ENCODE measurements around the gene TSC22D4. TPM values are rescaled to one million over a fixed set of nuclear protein-coding genes. Genes with fewer than 3 reads are reported as not detected.
A peak's percentile ranks its signal among the peaks of the same experiment; 100 is the strongest.

Gene TSC22D4
- total RNA-seq, 2 experiments from 2014 or later = 34.6 to 36.5 TPM

DNA sequence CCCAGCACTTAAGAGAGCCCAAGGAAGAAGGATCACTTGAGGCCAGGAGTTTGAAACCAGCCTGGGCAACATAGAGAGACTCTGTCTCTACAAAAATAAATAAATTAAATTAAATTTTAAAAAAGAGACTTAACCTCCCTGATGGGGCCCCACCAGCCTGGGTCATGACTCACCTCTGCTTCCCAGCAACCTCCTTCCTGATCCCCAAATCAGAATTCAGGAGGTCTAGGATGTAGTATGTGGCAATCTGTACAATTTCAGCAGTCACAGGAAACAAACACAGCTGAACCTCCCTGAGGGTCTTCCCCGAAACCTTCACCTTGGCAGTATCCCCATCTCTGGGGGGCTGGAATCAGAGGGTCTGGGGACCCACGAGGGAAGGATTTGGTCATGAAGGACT is 33.0 kb downstream of the TSC22D4 start:
- Mint-ChIP-seq H3K4me3 (no peak overlapping the region), H3K9me3 (no peaks in the 10 kb centered on the region), H3K27me3 (no peaks in the 10 kb centered on the region), H3K36me3 (ENCODE audit: low read depth) (no peaks in the 10 kb centered on the region), H3K27ac (no peak overlapping the region), H3K4me1 (ENCODE audit: low read depth) (peaks cover 15% of the 10 kb centered on the region)
- DNase-seq (no peak), ATAC-seq (ENCODE audit: poor library complexity) (no peak)
- Histone ChIP-seq H3K27ac (ENCODE audit: low read depth in 1 of 2, low read length in 2 of 2) (no peak overlapping the region), H3K27me3 (ENCODE audit: control insufficient read depth in 1 of 2, insufficient read depth in 2 of 2, low read length in 2 of 2) (no peaks in the 10 kb centered on the region), H3K9me3 (ENCODE audit: control insufficient read depth in 1 of 2, insufficient read depth in 1 of 2, low read length in 2 of 2) (no peaks in the 10 kb centered on the region), H3K36me3 (ENCODE audit: insufficient read depth, low read length) (no peaks in the 10 kb centered on the region), H3K4me1 (ENCODE audit: insufficient read depth, low read length) (peaks cover 27% of the 10 kb centered on the region), H3K4me3 (ENCODE audit: low read length) (no peak overlapping the region)
- TF ChIP-seq, protein P1, sequence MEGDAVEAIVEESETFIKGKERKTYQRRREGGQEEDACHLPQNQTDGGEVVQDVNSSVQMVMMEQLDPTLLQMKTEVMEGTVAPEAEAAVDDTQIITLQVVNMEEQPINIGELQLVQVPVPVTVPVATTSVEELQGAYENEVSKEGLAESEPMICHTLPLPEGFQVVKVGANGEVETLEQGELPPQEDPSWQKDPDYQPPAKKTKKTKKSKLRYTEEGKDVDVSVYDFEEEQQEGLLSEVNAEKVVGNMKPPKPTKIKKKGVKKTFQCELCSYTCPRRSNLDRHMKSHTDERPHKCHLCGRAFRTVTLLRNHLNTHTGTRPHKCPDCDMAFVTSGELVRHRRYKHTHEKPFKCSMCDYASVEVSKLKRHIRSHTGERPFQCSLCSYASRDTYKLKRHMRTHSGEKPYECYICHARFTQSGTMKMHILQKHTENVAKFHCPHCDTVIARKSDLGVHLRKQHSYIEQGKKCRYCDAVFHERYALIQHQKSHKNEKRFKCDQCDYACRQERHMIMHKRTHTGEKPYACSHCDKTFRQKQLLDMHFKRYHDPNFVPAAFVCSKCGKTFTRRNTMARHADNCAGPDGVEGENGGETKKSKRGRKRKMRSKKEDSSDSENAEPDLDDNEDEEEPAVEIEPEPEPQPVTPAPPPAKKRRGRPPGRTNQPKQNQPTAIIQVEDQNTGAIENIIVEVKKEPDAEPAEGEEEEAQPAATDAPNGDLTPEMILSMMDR (IDR thresholded peaks at IDR 0.05) = no peak
- CTCF ChIA-PET = no interaction called here
- POLR2A ChIA-PET = interaction anchor here (1.2 to 2.8 kb wide), 2 partner anchors 9 to 17 kb away, joined by 3 to 10 read pairs; partner anchors contain the start of gene ZCWPW1
- intact Hi-C loops (cut with DNase I, micrococcal nuclease) = no loop called here

DNA sequence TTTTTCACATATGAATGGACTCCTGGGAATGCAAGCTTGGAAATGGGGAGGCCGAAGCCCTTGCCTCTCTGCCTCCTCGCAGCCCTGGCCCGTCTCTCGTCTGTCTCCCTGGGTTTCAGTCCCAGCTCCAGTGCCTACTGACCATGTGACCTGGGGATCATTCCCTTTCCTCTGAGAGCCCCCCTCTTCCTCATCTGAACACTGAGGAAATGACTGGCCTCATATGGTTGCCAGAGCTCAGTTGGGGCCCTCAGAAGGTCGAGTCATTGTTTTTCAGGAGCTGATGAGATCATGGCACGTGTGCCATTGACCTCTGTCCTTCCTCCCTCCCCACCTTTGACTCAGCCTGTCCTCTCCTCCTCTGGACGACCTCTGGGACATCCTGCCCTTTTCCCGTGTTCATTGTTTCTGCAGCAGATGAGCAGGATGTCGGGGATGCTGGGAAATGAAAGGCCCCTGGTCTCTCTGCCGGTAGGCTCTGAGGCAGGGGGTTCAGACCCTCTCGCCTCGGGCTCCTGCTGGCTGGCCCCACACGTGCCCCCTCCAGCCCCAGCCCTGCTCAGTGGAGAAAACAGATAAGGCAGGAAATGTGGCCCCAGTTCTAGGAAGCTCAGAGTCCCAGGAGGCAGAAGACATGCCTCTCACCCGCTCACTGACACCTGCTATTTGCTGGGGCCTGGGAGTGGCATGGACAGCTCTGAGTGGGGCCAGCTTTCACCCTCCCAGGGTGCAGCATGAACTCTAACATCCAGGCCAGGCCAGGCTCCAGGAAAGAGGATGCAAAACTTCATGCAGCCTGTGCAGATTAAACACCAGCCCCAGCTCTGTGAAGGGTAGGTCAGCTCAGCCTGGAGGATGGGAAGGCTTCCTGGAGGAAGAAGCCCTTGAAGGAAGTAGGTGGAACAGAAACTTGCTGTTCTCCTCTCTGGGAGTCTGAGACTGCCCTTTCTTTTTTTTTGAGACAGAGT is 34.4 kb downstream of the TSC22D4 start:
- Mint-ChIP-seq H3K4me1 (ENCODE audit: low read depth) (peaks cover 6% of the 10 kb centered on the region), H3K27me3 (no peaks in the 10 kb centered on the region), H3K9me3 (no peaks in the 10 kb centered on the region), H3K4me3 (no peak overlapping the region), H3K27ac (no peak overlapping the region), H3K36me3 (ENCODE audit: low read depth) (no peaks in the 10 kb centered on the region)
- TF ChIP-seq, protein P1 (IDR thresholded peaks at IDR 0.05) = no peak
- H3K9me3 ChIP-seq (ENCODE audit: control insufficient read depth in 1 of 2, insufficient read depth in 1 of 2, low read length in 2 of 2) = no peaks in the 10 kb centered on the region
- ATAC-seq (ENCODE audit: poor library complexity) (no peak), DNase-seq (peak in 2 of 14 experiments; percentile 49 to 61)
- H3K36me3 ChIP-seq (ENCODE audit: insufficient read depth, low read length) = no peaks in the 10 kb centered on the region
- ChIA-PET CTCF (interaction anchor here (0.5 kb wide), 1 partner anchor 97 kb away, joined by 3 read pairs; no protein-coding TSS in a partner anchor), POLR2A (interaction anchor here (0.6 to 2.8 kb wide), 5 partner anchors 8 to 176 kb away, joined by 3 to 10 read pairs (median 3); partner anchors contain the start of genes FBXO24, LRCH4 and ZCWPW1)
- intact Hi-C loops (cut with DNase I, micrococcal nuclease) = no loop called here
- H3K27ac ChIP-seq (ENCODE audit: low read depth in 1 of 2, low read length in 2 of 2) = no peak overlapping the region
- H3K4me1 ChIP-seq (ENCODE audit: insufficient read depth, low read length) = peaks cover 16% of the 10 kb centered on the region
- H3K27me3 ChIP-seq (ENCODE audit: control insufficient read depth in 1 of 2, insufficient read depth in 2 of 2, low read length in 2 of 2) = no peaks in the 10 kb centered on the region
- no peak overlapping the region for H3K4me3 ChIP-seq (ENCODE audit: low read length)

DNA sequence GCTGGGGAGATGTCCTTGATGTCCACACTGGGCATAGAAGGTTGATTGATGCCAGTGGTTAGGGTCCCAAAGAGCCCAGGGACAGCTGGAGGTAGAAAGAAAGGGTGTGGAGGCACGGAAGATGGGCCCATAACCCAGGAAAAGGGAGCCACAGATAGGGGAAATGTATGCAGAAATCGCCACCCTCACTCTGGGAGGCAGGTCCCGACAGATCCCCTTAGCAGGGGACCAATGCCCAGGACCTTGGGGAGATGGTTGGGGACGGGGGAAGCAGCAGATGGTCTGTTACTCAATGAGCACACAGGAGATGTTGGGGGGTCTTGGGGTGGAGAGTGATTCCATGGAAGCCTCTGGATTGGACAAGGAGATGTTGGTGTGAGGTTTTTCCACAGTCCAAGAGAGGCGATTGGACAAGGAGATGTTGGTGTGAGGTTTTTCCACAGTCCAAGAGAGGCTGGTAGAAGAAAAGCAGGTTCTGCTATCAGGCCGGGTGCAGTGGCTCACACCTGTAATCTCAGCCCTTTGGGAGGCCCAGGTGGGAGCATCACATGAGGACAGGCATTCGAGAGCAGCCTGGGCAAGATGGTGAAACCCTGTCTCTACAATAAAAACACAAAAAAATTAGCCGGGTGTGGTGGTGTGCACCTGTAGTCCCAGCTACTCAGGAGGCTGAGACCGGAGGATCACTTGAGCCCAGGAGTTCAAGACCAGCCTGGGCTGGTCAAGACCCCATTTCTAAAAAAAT is 35.7 kb downstream of the TSC22D4 start:
- ChIA-PET POLR2A (interaction anchor here (0.7 to 2.8 kb wide), 2 partner anchors 15 to 105 kb away, joined by 3 to 10 read pairs; partner anchors contain the start of gene ZCWPW1), CTCF (interaction anchor here (0.5 kb wide), 1 partner anchor 117 kb away, joined by 4 read pairs; no protein-coding TSS in a partner anchor)
- no peak for ATAC-seq (ENCODE audit: poor library complexity)
- Histone ChIP-seq H3K27ac (ENCODE audit: low read depth in 1 of 2, low read length in 2 of 2) (no peak overlapping the region), H3K9me3 (ENCODE audit: control insufficient read depth in 1 of 2, insufficient read depth in 1 of 2, low read length in 2 of 2) (no peaks in the 10 kb centered on the region), H3K36me3 (ENCODE audit: insufficient read depth, low read length) (no peaks in the 10 kb centered on the region), H3K27me3 (ENCODE audit: control insufficient read depth in 1 of 2, insufficient read depth in 2 of 2, low read length in 2 of 2) (no peaks in the 10 kb centered on the region), H3K4me1 (ENCODE audit: insufficient read depth, low read length) (peaks cover 16% of the 10 kb centered on the region), H3K4me3 (ENCODE audit: low read length) (no peak overlapping the region)
- intact Hi-C loops (cut with DNase I, micrococcal nuclease) = no loop called here
- TF ChIP-seq, protein P1 (IDR thresholded peaks at IDR 0.05) = no peak
- no peaks in the 10 kb centered on the region for H3K9me3 Mint-ChIP-seq
- no peak overlapping the region for H3K27ac Mint-ChIP-seq
- DNase-seq = peak in 1 of 14 experiments; percentile 23
- H3K27me3 Mint-ChIP-seq = no peaks in the 10 kb centered on the region
- peaks cover 6% of the 10 kb centered on the region for H3K4me1 Mint-ChIP-seq (ENCODE audit: low read depth)
- H3K4me3 Mint-ChIP-seq = no peak overlapping the region
- no peaks in the 10 kb centered on the region for H3K36me3 Mint-ChIP-seq (ENCODE audit: low read depth)

All from CD4-positive, alpha-beta T cell (primary cell).